Stimulated activated CD8-positive, alpha-beta memory T cell treated with anti-CD3 and anti-CD28 coated beads, Interleukin-2, amount 100 ng/mL, for 1 hour (primary cell): ENCODE data around the gene FAM210A.

ENCODE experiments used
- DNase-seq, 2 donors: peaks; one replicate each; pipeline ENCODE4 v3.0.0-alpha.2; 2020; ENCODE audit warnings: low read depth in 2 of 2

Gene FAM210A

DNA sequence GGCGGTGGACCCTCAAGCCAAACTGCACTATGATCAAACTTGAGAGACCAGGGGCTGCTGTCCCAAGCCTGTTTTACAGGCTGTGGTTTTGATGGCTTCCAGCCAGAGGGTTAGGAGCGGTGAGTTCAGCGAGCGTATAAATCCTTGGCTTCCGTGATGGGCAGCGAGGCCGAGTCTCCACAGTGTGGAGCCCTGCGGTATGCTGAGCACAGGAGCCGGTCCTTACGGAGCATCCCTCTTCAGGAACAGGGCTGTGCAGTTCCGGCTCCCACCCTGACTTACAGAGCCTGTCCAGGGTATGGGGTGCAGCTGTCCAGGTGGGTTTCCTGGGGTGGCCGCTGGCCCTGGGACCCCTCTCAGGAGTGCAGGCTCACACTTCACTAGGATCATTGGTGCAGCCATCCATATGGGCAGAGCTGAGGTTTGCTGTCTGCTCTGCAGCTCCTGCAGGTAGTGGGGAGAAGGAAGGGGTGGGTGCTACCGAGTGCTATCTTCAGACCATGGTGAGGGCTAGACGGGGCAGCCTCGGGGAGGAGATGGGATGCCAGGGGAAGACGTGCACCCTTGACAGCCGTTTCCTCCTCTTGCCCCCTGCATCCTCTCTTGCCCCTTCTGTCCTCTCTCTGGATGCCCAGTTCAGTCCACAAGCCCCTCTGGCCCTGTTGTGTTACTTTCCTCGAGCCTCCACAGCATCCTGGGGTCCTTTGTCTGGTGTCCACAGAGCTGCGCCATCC, 104.3 kb downstream of the FAM210A start:
- DNase-seq: no peak

- no peak for DNase-seq
These were observed 104.9 kb downstream of the FAM210A start for GRCh38 chr18:13621446-13621849.

GRCh38 chr18:13620818-13621445, 105.4 kb downstream of the FAM210A start:
- DNase-seq: no peak

DNA sequence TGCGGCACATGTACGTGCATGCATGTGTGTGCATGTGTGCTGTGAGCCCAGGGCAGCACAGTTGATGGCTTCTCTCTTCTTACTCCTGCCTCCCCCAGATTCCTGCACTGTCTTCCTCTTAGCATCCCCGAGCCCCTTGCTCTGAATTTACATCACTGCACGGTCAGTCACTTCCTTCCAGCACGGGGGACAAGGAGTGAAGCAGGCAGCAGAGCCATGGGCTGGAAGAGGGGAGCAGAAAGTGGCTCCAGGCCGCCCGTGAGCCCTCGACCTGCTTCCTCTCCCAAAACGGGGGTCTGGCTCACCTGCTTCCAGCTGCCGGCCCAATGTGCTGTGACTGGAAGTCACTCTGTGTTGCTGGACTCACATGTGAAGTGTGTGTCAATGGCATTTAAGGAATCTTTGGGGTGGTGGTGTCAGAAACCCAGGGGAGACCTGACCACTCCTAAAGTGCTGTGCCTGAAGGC, 106.1 kb downstream of the FAM210A start:
- no peak for DNase-seq

GRCh38 chr18:13619505-13620205, 106.7 kb downstream of the FAM210A start:
- DNase-seq: no peak

DNA sequence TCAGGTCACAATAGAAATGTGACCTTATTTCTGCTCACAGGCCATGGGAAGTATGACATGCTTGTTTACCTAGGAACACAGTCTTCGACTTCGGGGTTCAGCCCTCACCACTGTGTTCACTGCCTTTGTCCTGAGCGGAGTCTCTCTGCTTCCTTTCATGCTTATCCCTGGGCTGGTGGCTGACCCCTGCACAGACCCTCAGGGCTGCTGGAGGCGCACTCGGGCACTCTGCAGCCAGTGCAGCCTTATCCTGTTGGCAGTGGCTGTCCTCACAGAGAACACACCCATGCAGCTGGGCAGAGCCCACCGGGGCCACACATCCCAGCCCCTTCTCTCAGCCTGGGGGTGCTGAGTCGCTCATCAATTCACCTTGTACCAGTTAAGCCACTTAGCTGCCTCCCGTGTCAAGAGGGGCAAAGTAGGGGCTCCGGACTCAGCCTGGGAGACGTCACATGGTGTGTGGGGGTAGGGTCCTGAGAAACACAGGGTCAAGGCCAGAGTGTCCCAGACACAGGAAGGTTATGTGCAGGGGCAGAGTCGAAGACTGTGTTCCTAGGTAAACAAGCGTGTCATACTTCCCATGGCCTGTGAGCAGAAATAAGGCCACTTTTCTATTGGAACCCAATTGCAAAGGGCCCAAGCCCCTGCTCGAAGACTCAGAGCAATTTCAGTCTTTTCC, 107.5 kb downstream of the FAM210A start:
- DNase-seq: no peak

DNA sequence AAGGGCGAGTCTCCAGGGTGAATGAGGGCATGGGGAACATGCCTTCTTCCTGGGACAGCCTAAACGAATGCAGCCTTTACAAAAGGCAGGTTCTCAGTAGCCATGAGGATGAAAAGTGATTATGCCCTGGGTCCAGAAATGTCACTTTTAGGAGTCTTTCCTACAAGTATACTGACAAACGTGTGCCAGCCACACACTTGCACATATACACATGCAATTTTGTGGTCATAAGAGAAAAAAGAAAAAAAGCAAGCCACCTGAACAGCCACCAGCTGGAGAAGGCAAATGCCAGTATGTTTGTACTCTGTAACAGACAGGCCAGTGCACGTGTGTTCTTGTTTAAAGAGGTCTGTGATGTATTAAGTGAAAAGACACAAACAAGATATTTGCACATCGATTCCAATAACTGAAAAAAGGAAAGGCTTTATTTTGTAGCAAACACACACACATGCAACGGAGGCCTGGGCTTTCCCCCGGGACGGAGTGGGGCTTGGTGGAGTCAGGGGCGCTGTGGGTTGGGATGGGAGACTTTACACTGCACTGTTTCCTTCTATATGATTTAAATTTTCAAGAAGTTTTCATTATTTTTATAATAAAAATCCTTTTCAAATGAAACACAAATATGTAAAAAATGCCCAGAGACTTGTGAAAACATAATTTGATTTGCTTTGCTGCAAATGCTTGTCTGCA, 108.4 kb downstream of the FAM210A start:
- DNase-seq: no peak

GRCh38 chr18:13616525-13617035, 109.8 kb downstream of the FAM210A start:
- no peak for DNase-seq

- no peak for DNase-seq
These were observed 110.3 kb downstream of the FAM210A start for GRCh38 chr18:13616041-13616440.

DNA sequence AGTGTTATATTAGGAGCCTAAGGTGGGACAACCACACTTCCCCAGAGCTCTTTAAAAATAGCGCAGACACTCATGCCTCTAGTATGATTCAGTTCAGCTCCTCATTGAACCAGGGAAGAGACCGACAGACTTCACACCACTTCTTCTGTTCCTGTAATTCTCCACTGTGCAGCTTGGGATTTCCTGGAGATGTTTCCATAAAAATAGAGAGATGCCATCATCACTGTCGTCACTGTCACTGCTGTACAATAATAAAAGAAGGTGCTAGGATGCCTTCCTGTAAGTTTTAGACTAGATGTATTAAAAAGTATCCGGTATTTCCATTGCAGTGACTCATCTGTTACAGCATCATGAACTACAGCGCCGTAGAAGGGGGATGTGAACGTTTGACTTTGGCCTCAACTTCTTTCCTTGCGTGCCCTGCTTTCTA, 110.9 kb downstream of the FAM210A start:
- DNase-seq: no peak

GRCh38 chr18:13614641-13615288, 111.6 kb downstream of the FAM210A start:
- no peak for DNase-seq

- no peak for DNase-seq
These were observed 112.5 kb downstream of the FAM210A start for GRCh38 chr18:13613591-13614501.
